PC-3 (cell line): ENCODE results near the gene USP30. TPM values are rescaled to one million over a fixed set of nuclear protein-coding genes. Genes with fewer than 3 reads are reported as not detected.

Source experiments
- ATAC-seq: fragments of 200-7000 bp; cut with Tn5 transposase; 2 replicates; pipeline ENCODE4 v1.9.1; 2020; ENCODE audit warnings: mild to moderate bottlenecking, moderate library complexity
- BruUV-seq: library from RNA; stranded (reverse); fragments of 400-500 nt; replicated peaks from 2 replicates; lab custom pipeline; 2021; lab: Mats Ljungman, UMichigan
- CTCF ChIA-PET: fragments of 300-600 bp; sonication (Branson Sonifier 250); formaldehyde crosslinking; loops from one replicate; lab custom pipeline; 2022; ENCODE audit warnings: antibody characterized with exemption; lab: Charles Lee
- POLR2A ChIA-PET: fragments of 300-600 bp; sonication (Branson Sonifier 250); formaldehyde crosslinking; loops from one replicate; lab custom pipeline; 2022; ENCODE audit warnings: antibody characterized with exemption; ENCODE audit not compliant: unreplicated experiment; lab: Charles Lee
- DNase-seq: peaks from one replicate; pipeline ENCODE4 v3.0.0-alpha.2; 2015
- H2AFZ ChIP-seq: fragments of 300-600 bp; sonication (generic); 2 replicates; pipeline ENCODE4 v1.6.0; 2016; ENCODE audit warnings: antibody characterized with exemption, low read length
- H3F3A ChIP-seq: fragments of 300-600 bp; sonication (generic); one replicate; pipeline ENCODE4 v1.6.0; 2017; ENCODE audit warnings: antibody characterized with exemption, low read length, control low read depth, mild to moderate bottlenecking; ENCODE audit not compliant: unreplicated experiment
- H3K27ac ChIP-seq: fragments of 300-600 bp; sonication (generic); 2 replicates; pipeline ENCODE4 v1.5.1; 2016; ENCODE audit warnings: mild to moderate bottlenecking, low read length
- H3K27me3 ChIP-seq: fragments of 300-600 bp; sonication (generic); 2 replicates; pipeline ENCODE4 v1.6.1; 2016; ENCODE audit warnings: low read length, mixed read lengths
- H3K36me3 ChIP-seq: fragments of 300-600 bp; sonication (generic); 2 replicates; pipeline ENCODE4 v1.6.1; 2016; ENCODE audit warnings: low read depth, mixed run types, low read length, mixed read lengths
- H3K4me1 ChIP-seq: fragments of 300-600 bp; sonication (generic); 2 replicates; pipeline ENCODE4 v1.5.1; 2016; ENCODE audit warnings: low read length; ENCODE audit not compliant: insufficient read depth
- H3K4me2 ChIP-seq: fragments of 300-600 bp; sonication (generic); 2 replicates; pipeline ENCODE4 v1.6.0; 2016; ENCODE audit warnings: low read length
- H3K4me3 ChIP-seq: fragments of 300-600 bp; sonication (generic); 2 replicates; pipeline ENCODE4 v1.5.1; 2016; ENCODE audit warnings: mild to moderate bottlenecking, low read length, mixed read lengths
- H3K79me2 ChIP-seq: fragments of 300-600 bp; sonication (generic); 2 replicates; pipeline ENCODE4 v1.6.1; 2017; ENCODE audit warnings: low read length, mixed read lengths
- H3K9ac ChIP-seq: fragments of 300-600 bp; sonication (generic); 2 replicates; pipeline ENCODE4 v1.6.0; 2016; ENCODE audit warnings: mild to moderate bottlenecking, low read length
- H3K9me2 ChIP-seq: fragments of 300-600 bp; sonication (generic); replicated peaks from 2 replicates; pipeline ENCODE4 v1.6.1; 2016; ENCODE audit warnings: mixed run types, low read length, mixed read lengths
- H3K9me3 ChIP-seq: fragments of 300-600 bp; sonication (generic); 2 replicates; pipeline ENCODE4 v1.6.1; 2016; ENCODE audit warnings: low read length, mixed read lengths
- H4K20me1 ChIP-seq: fragments of 300-600 bp; sonication (generic); 2 replicates; pipeline ENCODE4 v1.6.1; 2016; ENCODE audit warnings: low read length, mixed read lengths
- EZH2 ChIP-seq: fragments of 300-600 bp; sonication (generic); IDR thresholded peaks from one replicate; pipeline ENCODE4 v1.6.1; 2017; ENCODE audit warnings: antibody characterized with exemption, mild to moderate bottlenecking, low read length; ENCODE audit not compliant: unreplicated experiment
- EZH2phosphoT487 ChIP-seq: fragments of 300-600 bp; sonication (generic); IDR thresholded peaks from 2 replicates; pipeline ENCODE4 v1.6.1; 2018; ENCODE audit warnings: mild to moderate bottlenecking, antibody characterized with exemption, low read length, borderline replicate concordance
- intact Hi-C: fragments of 100-400 bp; cut with micrococcal nuclease; formaldehyde crosslinking; loops from 2 replicates; pipeline ENCODE4 v1.9.0; 2023
- total RNA-seq: library from RNA; depleted of rRNA; stranded (reverse); fragments of >200 nt; gene quantifications from 2 replicates; pipeline ENCODE4 v1.2.3, GENCODE V29; 2014
- TF ChIP-seq, protein P1 (sequence below): fragments of 300-600 bp; sonication (generic); conservative IDR thresholded peaks from 2 replicates; pipeline ENCODE4 v1.5.1; 2017; ENCODE audit warnings: antibody characterized with exemption, low read depth, mild to moderate bottlenecking, low read length

The USP30 gene
- total RNA-seq, 1 experiment from 2014 or later = 13.6 TPM

DNA sequence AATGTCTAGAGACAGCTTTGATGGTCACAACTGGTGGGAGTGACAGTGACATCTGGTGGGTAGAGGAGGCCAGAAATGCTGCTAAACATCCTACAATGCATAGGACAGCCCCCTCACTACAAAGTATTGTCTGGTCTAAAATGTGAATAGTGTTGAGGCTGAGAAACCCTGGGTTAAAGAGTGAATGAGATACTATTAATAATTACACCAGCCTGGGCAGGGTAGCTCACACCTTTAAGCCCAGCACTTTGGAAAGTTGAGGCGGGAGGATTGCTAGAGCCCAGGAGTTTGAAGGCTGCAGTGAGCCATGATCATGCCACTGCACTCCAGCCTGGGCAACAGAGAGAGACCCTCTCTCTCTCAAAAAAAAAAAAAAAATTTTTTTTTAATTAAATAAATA, 42.6 kb upstream of the USP30 start:
- no peaks in the 10 kb centered on the region for H3K9me2 ChIP-seq
- POLR2A ChIA-PET = no interaction called here
- no peak for TF ChIP-seq EZH2
- TF ChIP-seq, protein P1, sequence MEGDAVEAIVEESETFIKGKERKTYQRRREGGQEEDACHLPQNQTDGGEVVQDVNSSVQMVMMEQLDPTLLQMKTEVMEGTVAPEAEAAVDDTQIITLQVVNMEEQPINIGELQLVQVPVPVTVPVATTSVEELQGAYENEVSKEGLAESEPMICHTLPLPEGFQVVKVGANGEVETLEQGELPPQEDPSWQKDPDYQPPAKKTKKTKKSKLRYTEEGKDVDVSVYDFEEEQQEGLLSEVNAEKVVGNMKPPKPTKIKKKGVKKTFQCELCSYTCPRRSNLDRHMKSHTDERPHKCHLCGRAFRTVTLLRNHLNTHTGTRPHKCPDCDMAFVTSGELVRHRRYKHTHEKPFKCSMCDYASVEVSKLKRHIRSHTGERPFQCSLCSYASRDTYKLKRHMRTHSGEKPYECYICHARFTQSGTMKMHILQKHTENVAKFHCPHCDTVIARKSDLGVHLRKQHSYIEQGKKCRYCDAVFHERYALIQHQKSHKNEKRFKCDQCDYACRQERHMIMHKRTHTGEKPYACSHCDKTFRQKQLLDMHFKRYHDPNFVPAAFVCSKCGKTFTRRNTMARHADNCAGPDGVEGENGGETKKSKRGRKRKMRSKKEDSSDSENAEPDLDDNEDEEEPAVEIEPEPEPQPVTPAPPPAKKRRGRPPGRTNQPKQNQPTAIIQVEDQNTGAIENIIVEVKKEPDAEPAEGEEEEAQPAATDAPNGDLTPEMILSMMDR = no peak
- TF ChIP-seq EZH2phosphoT487 = no peak
- peaks cover 65% of the 10 kb centered on the region for H3K27me3 ChIP-seq
- CTCF ChIA-PET = no interaction called here
- no peaks in the 10 kb centered on the region for H3K36me3 ChIP-seq
- intact Hi-C loops = no loop called here
- H3K9me3 ChIP-seq = no peaks in the 10 kb centered on the region
- DNase-seq (no peak), ATAC-seq (no peak)
- no peak overlapping the region for H3K9ac ChIP-seq
- no peak overlapping the region for H3K27ac ChIP-seq
- no peak overlapping the region for H3K4me3 ChIP-seq
- no peaks in the 10 kb centered on the region for H3F3A ChIP-seq
- no peaks in the 10 kb centered on the region for H4K20me1 ChIP-seq
- no TSS peak for BruUV-seq
- H3K4me2 ChIP-seq = no peak overlapping the region
- H3K4me1 ChIP-seq = no peaks in the 10 kb centered on the region
- no peak overlapping the region for H2AFZ ChIP-seq
- H3K79me2 ChIP-seq = no peaks in the 10 kb centered on the region

DNA sequence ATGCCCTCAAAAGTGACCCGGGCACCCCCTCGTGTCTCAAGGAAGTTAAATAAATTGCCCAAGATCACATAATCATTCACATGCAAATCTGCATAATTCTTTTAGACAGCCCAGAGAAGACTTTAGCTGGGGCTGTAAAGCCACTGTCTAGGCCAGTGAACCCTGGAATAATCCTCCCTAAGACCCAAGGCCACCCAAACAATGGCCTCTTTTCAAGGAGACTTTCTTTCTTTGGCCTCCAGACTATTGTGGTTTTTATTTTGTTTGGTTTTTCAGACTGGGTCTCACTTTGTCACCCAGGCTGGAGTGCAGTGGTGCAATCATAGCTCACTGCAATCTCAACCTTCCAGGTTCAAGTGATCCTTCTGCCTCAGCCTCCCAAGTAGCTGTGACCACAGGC, 42.1 kb upstream of the USP30 start:
- no peaks in the 10 kb centered on the region for H3K79me2 ChIP-seq
- CTCF ChIA-PET = no interaction called here
- ATAC-seq (no peak), DNase-seq (no peak)
- H3K4me3 ChIP-seq = no peak overlapping the region
- no peaks in the 10 kb centered on the region for H3K4me1 ChIP-seq
- POLR2A ChIA-PET = no interaction called here
- H2AFZ ChIP-seq = no peak overlapping the region
- no peaks in the 10 kb centered on the region for H3F3A ChIP-seq
- H3K9me3 ChIP-seq = no peaks in the 10 kb centered on the region
- H3K36me3 ChIP-seq = no peaks in the 10 kb centered on the region
- H3K4me2 ChIP-seq = no peak overlapping the region
- H3K27me3 ChIP-seq = peaks cover 65% of the 10 kb centered on the region
- no peak for TF ChIP-seq EZH2phosphoT487
- TF ChIP-seq, protein P1 = no peak
- no peak for TF ChIP-seq EZH2
- H3K9ac ChIP-seq = no peak overlapping the region
- no TSS peak for BruUV-seq
- H3K9me2 ChIP-seq = no peaks in the 10 kb centered on the region
- no peak overlapping the region for H3K27ac ChIP-seq
- intact Hi-C loops = no loop called here
- H4K20me1 ChIP-seq = no peaks in the 10 kb centered on the region

DNA sequence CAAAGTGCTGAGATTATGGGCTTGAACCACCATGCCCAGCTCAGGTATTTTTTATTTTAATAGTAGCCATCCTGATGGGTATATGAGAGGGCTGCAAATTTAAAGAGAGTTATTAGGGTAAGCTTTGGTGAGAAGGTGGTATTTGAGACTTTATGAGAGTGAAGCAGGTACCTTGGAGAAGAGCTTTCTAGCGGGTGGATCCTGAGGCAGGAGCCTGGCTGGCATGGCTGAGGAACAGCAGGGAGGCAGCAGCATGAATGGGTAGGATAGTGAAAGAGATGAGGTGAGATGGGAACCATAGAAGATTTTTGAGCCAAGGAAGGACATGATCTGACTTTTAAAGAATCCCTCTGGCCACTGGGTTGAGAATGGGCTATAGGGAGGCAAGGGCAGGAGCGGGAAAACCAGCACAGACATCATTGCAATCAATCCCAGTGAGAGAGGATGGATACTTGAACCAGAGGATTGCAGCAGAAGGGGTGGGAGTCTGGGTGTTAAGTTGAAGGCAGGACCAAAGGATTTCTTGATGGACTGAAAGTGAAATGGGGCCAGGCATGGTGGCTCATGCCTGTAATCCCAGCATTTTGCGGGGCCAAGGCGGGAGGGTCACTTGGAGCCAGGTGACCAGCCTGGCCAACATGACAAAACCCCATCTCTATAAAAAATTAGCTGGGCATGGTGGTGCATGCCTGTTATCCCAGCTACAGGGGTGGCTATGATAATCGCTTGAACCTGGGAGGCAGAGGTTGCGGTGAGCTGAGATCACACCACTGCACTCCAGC, 37.2 kb upstream of the USP30 start:
- no peak for ATAC-seq
- Histone ChIP-seq H3F3A (no peaks in the 10 kb centered on the region), H3K4me2 (no peak overlapping the region), H2AFZ (no peak overlapping the region), H3K9ac (no peak overlapping the region), H3K79me2 (no peaks in the 10 kb centered on the region), H3K9me2 (no peaks in the 10 kb centered on the region), H3K36me3 (no peaks in the 10 kb centered on the region), H3K27ac (no peak overlapping the region), H3K4me3 (no peak overlapping the region), H3K9me3 (no peaks in the 10 kb centered on the region), H4K20me1 (no peaks in the 10 kb centered on the region), H3K4me1 (no peaks in the 10 kb centered on the region), H3K27me3 (peaks cover 58% of the 10 kb centered on the region)
- TF ChIP-seq, protein P1 = no peak
- TF ChIP-seq EZH2 = no peak
- no peak for TF ChIP-seq EZH2phosphoT487
- POLR2A ChIA-PET = no interaction called here
- no TSS peak for BruUV-seq
- no peak for DNase-seq
- CTCF ChIA-PET = no interaction called here
- intact Hi-C loops = no loop called here
